ENCODE results near the gene PKP2.

DNA sequence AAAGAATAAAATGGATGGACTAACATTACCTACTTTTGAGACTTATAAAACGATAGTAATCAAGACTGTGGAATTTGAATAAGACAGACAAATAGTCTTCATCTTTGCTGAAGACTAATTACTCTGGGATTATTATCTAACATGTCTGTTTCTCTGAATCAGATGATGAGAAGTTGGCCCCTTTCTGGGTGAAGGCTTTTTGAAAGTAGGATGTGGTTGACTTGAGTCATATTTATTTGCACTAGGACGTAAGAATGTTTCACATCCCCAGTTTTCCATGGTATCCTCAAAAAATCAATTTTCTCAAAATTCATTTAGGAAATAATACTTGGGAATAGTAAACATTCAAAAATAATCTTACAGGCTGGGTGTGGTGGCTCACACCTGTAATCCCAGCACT, 31.8 kb downstream of the PKP2 start:
- TF ChIP-seq, protein P1, sequence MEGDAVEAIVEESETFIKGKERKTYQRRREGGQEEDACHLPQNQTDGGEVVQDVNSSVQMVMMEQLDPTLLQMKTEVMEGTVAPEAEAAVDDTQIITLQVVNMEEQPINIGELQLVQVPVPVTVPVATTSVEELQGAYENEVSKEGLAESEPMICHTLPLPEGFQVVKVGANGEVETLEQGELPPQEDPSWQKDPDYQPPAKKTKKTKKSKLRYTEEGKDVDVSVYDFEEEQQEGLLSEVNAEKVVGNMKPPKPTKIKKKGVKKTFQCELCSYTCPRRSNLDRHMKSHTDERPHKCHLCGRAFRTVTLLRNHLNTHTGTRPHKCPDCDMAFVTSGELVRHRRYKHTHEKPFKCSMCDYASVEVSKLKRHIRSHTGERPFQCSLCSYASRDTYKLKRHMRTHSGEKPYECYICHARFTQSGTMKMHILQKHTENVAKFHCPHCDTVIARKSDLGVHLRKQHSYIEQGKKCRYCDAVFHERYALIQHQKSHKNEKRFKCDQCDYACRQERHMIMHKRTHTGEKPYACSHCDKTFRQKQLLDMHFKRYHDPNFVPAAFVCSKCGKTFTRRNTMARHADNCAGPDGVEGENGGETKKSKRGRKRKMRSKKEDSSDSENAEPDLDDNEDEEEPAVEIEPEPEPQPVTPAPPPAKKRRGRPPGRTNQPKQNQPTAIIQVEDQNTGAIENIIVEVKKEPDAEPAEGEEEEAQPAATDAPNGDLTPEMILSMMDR (IDR thresholded peaks at IDR 0.05) = no peak
- no peak for TF ChIP-seq POLR2A (IDR thresholded peaks at IDR 0.05)
